Measurements from ENCODE around the gene ACAD11.

Gene ACAD11

DNA sequence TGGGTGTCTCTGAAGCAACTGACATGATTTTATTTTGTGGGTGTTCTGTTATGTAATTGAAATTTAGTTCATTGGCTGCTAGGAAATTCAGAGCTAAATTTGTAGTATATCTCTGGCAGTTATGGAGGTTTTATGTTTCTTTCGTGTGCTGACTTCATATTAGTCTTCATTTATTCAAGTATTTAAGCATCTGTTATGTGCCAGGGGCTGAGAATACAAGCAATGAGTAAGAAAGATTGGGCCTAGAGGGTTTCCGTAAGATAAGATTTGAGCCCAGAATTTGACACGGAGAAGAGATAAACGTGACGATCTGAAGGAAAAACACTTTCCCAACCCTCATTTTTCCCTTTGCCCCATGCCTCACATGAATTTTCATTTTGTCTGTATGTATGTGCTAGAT is 137.7 kb downstream of the ACAD11 start:
- WGBS, result 100% methylated on average over 1 of the region's 5 CpGs
- H3K4me3 ChIP-seq (ENCODE audit: insufficient read depth in 1 of 2, low read depth in 1 of 2, low read length in 2 of 2), result no peak overlapping the region

DNA sequence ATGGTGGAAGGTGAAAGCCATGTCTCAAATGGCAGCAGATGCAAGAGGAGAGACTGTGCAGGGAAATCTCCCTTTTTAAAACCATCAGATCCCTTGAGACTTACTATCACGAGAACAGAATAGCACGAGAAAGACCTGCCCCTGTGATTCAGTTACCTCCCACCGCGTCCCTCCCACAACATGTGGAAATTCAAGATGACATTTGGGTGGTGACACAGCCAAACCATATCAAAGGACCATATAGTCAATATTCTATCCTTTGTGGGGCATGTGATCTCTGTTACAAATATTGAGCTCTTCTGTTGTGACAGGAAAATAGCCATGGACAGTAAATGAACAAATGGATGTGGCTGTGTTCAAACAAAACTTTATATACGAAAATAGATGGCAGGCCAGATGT is 139.7 kb downstream of the ACAD11 start:
- Histone ChIP-seq H2AFZ (ENCODE audit: low read depth, low read length) (no peak overlapping the region), H4K8ac (ENCODE audit: low read length) (no peak overlapping the region), H2BK5ac (ENCODE audit: low read depth, low read length, poor library complexity, severe bottlenecking) (no peak overlapping the region), H3K4me2 (ENCODE audit: low read length, poor library complexity, severe bottlenecking) (no peak overlapping the region), H2BK120ac (ENCODE audit: low read depth, low read length) (no peak overlapping the region), H3K79me1 (replicated peaks; ENCODE audit: low read length, poor library complexity, severe bottlenecking) (peaks cover 10% of the 10 kb centered on the region), H2AK5ac (ENCODE audit: low read length, severe bottlenecking) (no peak overlapping the region), H3K27me3 (ENCODE audit: control insufficient read depth in 1 of 2, insufficient read depth in 1 of 2, low read length in 2 of 2) (no peaks in the 10 kb centered on the region), H3K4me3 (ENCODE audit: insufficient read depth in 1 of 2, low read depth in 1 of 2, low read length in 2 of 2) (no peak overlapping the region), H2BK12ac (ENCODE audit: low read length in 2 of 2) (no peak overlapping the region), H4K91ac (ENCODE audit: low read length) (no peak overlapping the region), H3K4ac (ENCODE audit: low read depth in 1 of 2, low read length in 2 of 2) (no peak overlapping the region), H3K23ac (ENCODE audit: low read length in 2 of 2) (no peak overlapping the region), H3K27ac (ENCODE audit: low read length, poor library complexity, severe bottlenecking) (no peak overlapping the region), H3K9me3 (ENCODE audit: control insufficient read depth, low read length) (no peaks in the 10 kb centered on the region), H3K18ac (ENCODE audit: low read depth in 1 of 2, low read length in 2 of 2) (no peak overlapping the region), H2BK15ac (ENCODE audit: low read depth, poor library complexity, severe bottlenecking) (no peak overlapping the region), H3K14ac (ENCODE audit: low read length in 2 of 2) (no peak overlapping the region), H3K4me1 (ENCODE audit: control insufficient read depth, insufficient read depth, low read depth, low read length) (no peaks in the 10 kb centered on the region), H3K9ac (ENCODE audit: low read length) (no peak overlapping the region), H3K36me3 (ENCODE audit: control insufficient read depth in 1 of 2, insufficient read depth in 2 of 2, low read depth in 1 of 2, low read length in 2 of 2) (peaks cover 6 to 98% of the 10 kb centered on the region in 2 experiments)
- 100% methylated on average over 4 of the region's 5 CpGs for WGBS
- DNase-seq, result no peak

More for the DNA sequence above, 137.7 kb downstream of the ACAD11 start:
- Histone ChIP-seq H3K4ac (ENCODE audit: low read depth in 1 of 2, low read length in 2 of 2) (no peak overlapping the region), H2BK12ac (ENCODE audit: low read length in 2 of 2) (no peak overlapping the region), H3K4me1 (ENCODE audit: control insufficient read depth, insufficient read depth, low read depth, low read length) (no peaks in the 10 kb centered on the region), H3K27me3 (ENCODE audit: control insufficient read depth in 1 of 2, insufficient read depth in 1 of 2, low read length in 2 of 2) (no peaks in the 10 kb centered on the region), H3K9me3 (ENCODE audit: control insufficient read depth, low read length) (no peaks in the 10 kb centered on the region), H2BK5ac (ENCODE audit: low read depth, low read length, poor library complexity, severe bottlenecking) (no peak overlapping the region), H4K91ac (ENCODE audit: low read length) (no peak overlapping the region), H3K23ac (ENCODE audit: low read length in 2 of 2) (no peak overlapping the region), H2BK15ac (ENCODE audit: low read depth, poor library complexity, severe bottlenecking) (no peak overlapping the region), H2BK120ac (ENCODE audit: low read depth, low read length) (no peak overlapping the region), H3K36me3 (ENCODE audit: control insufficient read depth in 1 of 2, insufficient read depth in 2 of 2, low read depth in 1 of 2, low read length in 2 of 2) (peaks cover 6 to 96% of the 10 kb centered on the region in 2 experiments), H3K9ac (ENCODE audit: low read length) (no peak overlapping the region), H3K79me1 (replicated peaks; ENCODE audit: low read length, poor library complexity, severe bottlenecking) (peaks cover 8% of the 10 kb centered on the region), H2AK5ac (ENCODE audit: low read length, severe bottlenecking) (no peak overlapping the region), H4K8ac (ENCODE audit: low read length) (no peak overlapping the region), H3K18ac (ENCODE audit: low read depth in 1 of 2, low read length in 2 of 2) (no peak overlapping the region), H3K14ac (ENCODE audit: low read length in 2 of 2) (no peak overlapping the region), H3K4me2 (ENCODE audit: low read length, poor library complexity, severe bottlenecking) (no peak overlapping the region), H2AFZ (ENCODE audit: low read depth, low read length) (no peak overlapping the region), H3K27ac (ENCODE audit: low read length, poor library complexity, severe bottlenecking) (no peak overlapping the region)
- no peak for DNase-seq

- Histone ChIP-seq H2BK12ac (ENCODE audit: low read length in 2 of 2) (no peak overlapping the region), H2BK120ac (ENCODE audit: low read depth, low read length) (no peak overlapping the region), H3K18ac (ENCODE audit: low read depth in 1 of 2, low read length in 2 of 2) (no peak overlapping the region), H2AK5ac (ENCODE audit: low read length, severe bottlenecking) (no peak overlapping the region), H4K8ac (ENCODE audit: low read length) (no peak overlapping the region), H3K9me3 (ENCODE audit: control insufficient read depth, low read length) (no peaks in the 10 kb centered on the region), H3K9ac (ENCODE audit: low read length) (no peak overlapping the region), H3K4ac (ENCODE audit: low read depth in 1 of 2, low read length in 2 of 2) (no peak overlapping the region), H3K14ac (ENCODE audit: low read length in 2 of 2) (no peak overlapping the region), H3K23ac (ENCODE audit: low read length in 2 of 2) (no peak overlapping the region), H3K36me3 (ENCODE audit: control insufficient read depth in 1 of 2, insufficient read depth in 2 of 2, low read depth in 1 of 2, low read length in 2 of 2) (peaks cover 6 to 98% of the 10 kb centered on the region in 2 experiments), H2AFZ (ENCODE audit: low read depth, low read length) (no peak overlapping the region), H3K27ac (ENCODE audit: low read length, poor library complexity, severe bottlenecking) (no peak overlapping the region), H2BK15ac (ENCODE audit: low read depth, poor library complexity, severe bottlenecking) (no peak overlapping the region), H4K91ac (ENCODE audit: low read length) (no peak overlapping the region), H3K79me1 (replicated peaks; ENCODE audit: low read length, poor library complexity, severe bottlenecking) (peaks cover 13% of the 10 kb centered on the region), H3K4me3 (ENCODE audit: insufficient read depth in 1 of 2, low read depth in 1 of 2, low read length in 2 of 2) (no peak overlapping the region), H3K4me1 (ENCODE audit: control insufficient read depth, insufficient read depth, low read depth, low read length) (no peaks in the 10 kb centered on the region), H2BK5ac (ENCODE audit: low read depth, low read length, poor library complexity, severe bottlenecking) (no peak overlapping the region), H3K4me2 (ENCODE audit: low read length, poor library complexity, severe bottlenecking) (no peak overlapping the region), H3K27me3 (ENCODE audit: control insufficient read depth in 1 of 2, insufficient read depth in 1 of 2, low read length in 2 of 2) (no peaks in the 10 kb centered on the region)
- 100% methylated on average over 2 of the region's 2 CpGs for WGBS
- no peak for DNase-seq
These were observed 142.3 kb downstream of the ACAD11 start for GRCh38 chr3:132517311-132517710.

DNA sequence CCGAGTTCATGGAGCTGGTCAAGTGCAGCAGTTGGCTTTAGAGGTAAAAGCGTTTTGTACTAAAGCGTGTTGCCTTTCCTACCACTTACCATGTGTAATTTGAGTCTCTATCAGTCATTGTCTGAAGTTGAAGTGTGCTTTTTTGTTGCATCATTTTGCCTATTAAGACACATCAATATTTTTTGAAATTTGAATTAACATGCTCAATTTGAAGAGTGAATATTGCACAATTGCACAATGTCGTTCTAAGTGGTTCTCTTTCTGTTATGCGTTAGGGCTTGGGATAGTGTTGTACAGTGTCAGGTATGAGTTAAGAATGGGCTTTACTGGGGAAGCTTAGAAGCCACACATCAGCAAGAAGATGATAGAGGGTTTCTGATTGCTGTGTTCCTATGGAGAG is 146.6 kb downstream of the ACAD11 start:
- Histone ChIP-seq H3K4me1 (ENCODE audit: control insufficient read depth, insufficient read depth, low read depth, low read length) (no peaks in the 10 kb centered on the region), H2BK120ac (ENCODE audit: low read depth, low read length) (no peak overlapping the region), H2AFZ (ENCODE audit: low read depth, low read length) (no peak overlapping the region), H2AK5ac (ENCODE audit: low read length, severe bottlenecking) (no peak overlapping the region), H2BK15ac (ENCODE audit: low read depth, poor library complexity, severe bottlenecking) (no peak overlapping the region), H3K4ac (ENCODE audit: low read depth in 1 of 2, low read length in 2 of 2) (no peak overlapping the region), H3K4me3 (ENCODE audit: insufficient read depth in 1 of 2, low read depth in 1 of 2, low read length in 2 of 2) (no peak overlapping the region), H3K9me3 (ENCODE audit: control insufficient read depth, low read length) (no peaks in the 10 kb centered on the region), H3K27me3 (ENCODE audit: control insufficient read depth in 1 of 2, insufficient read depth in 1 of 2, low read length in 2 of 2) (no peaks in the 10 kb centered on the region), H3K27ac (ENCODE audit: low read length, poor library complexity, severe bottlenecking) (no peak overlapping the region), H3K14ac (ENCODE audit: low read length in 2 of 2) (no peak overlapping the region), H3K4me2 (ENCODE audit: low read length, poor library complexity, severe bottlenecking) (no peak overlapping the region), H2BK5ac (ENCODE audit: low read depth, low read length, poor library complexity, severe bottlenecking) (no peak overlapping the region), H3K9ac (ENCODE audit: low read length) (no peak overlapping the region), H2BK12ac (ENCODE audit: low read length in 2 of 2) (no peak overlapping the region), H3K23ac (ENCODE audit: low read length in 2 of 2) (no peak overlapping the region), H3K36me3 (ENCODE audit: control insufficient read depth in 1 of 2, insufficient read depth in 2 of 2, low read depth in 1 of 2, low read length in 2 of 2) (peaks cover 0 to 99% of the 10 kb centered on the region in 2 experiments), H3K79me1 (replicated peaks; ENCODE audit: low read length, poor library complexity, severe bottlenecking) (peaks cover 9% of the 10 kb centered on the region), H4K8ac (ENCODE audit: low read length) (no peak overlapping the region), H3K18ac (ENCODE audit: low read depth in 1 of 2, low read length in 2 of 2) (no peak overlapping the region), H4K91ac (ENCODE audit: low read length) (no peak overlapping the region)
- no peak for DNase-seq
- WGBS, result 99% methylated on average over 5 of the region's 5 CpGs

Data from mesenchymal stem cell (in vitro differentiated cells and primary cell).